Skeletal muscle tissue (tissue), 4 donors: Measurements from ENCODE around the gene IBSP. TPM values are rescaled to one million over a fixed set of nuclear protein-coding genes. Genes with fewer than 3 reads are reported as not detected.

Source experiments
- H3K27ac ChIP-seq: one replicate; pipeline ENCODE4 v1.7.0; 2013; ENCODE audit warnings: mild to moderate bottlenecking, low read depth, low read length, inconsistent platforms
- H3K27me3 ChIP-seq, 3 donors: one replicate each; pipeline ENCODE4 v1.7.0; 2013; ENCODE audit warnings: low read length in 3 of 3; ENCODE audit not compliant: control insufficient read depth in 3 of 3, insufficient read depth in 3 of 3
- H3K36me3 ChIP-seq, 3 donors: one replicate each; pipeline ENCODE4 v1.7.0; 2013; ENCODE audit warnings: low read length in 3 of 3; ENCODE audit not compliant: control insufficient read depth in 3 of 3, insufficient read depth in 3 of 3
- H3K4me1 ChIP-seq, 3 donors: one replicate each; pipeline ENCODE4 v1.7.0; 2013; ENCODE audit warnings: low read length in 3 of 3, mild to moderate bottlenecking in 3 of 3; ENCODE audit not compliant: control insufficient read depth in 3 of 3, insufficient read depth in 3 of 3
- H3K4me3 ChIP-seq, 3 donors: one replicate each; pipeline ENCODE4 v1.7.0; 2013; ENCODE audit warnings: low read length in 3 of 3
- H3K9ac ChIP-seq, 3 donors: one replicate each; pipeline ENCODE4 v1.7.0; 2013; ENCODE audit warnings: low read length in 3 of 3, mild to moderate bottlenecking in 3 of 3, moderate library complexity in 2 of 3, low read depth in 1 of 3
- H3K9me3 ChIP-seq, 3 donors: one replicate each; pipeline ENCODE4 v1.7.0; 2013; ENCODE audit warnings: low read length in 3 of 3; ENCODE audit not compliant: control insufficient read depth in 3 of 3
- total RNA-seq: library from RNA; depleted of rRNA; stranded (reverse); fragments of >200 nt; gene quantifications from one replicate; pipeline ENCODE4 v1.2.3, GENCODE V29; 2014
- donor health status: Osteomylitis.

IBSP gene
- total RNA-seq, 1 donor from 2014 or later: not detected

- H3K27ac ChIP-seq: no peak overlapping the region
- H3K36me3 ChIP-seq: no peaks in the 10 kb centered on the region
- H3K9ac ChIP-seq: no peak overlapping the region
- peaks cover 0 to 4% (median 0%) of the 10 kb centered on the region in 3 donors for H3K4me1 ChIP-seq
- no peaks in the 10 kb centered on the region for H3K27me3 ChIP-seq
- no peak overlapping the region for H3K4me3 ChIP-seq
- H3K9me3 ChIP-seq: no peaks in the 10 kb centered on the region
Measured at GRCh38 chr4:87849612-87850011, 50.3 kb downstream of the IBSP start.

GRCh38 chr4:87851332-87851731, 52.0 kb downstream of the IBSP start:
- Histone ChIP-seq H3K36me3 (no peaks in the 10 kb centered on the region), H3K9ac (no peak overlapping the region), H3K27ac (no peak overlapping the region), H3K4me3 (no peak overlapping the region), H3K27me3 (no peaks in the 10 kb centered on the region), H3K4me1 (peaks cover 0 to 7% (median 0%) of the 10 kb centered on the region in 3 donors), H3K9me3 (no peaks in the 10 kb centered on the region)

GRCh38 chr4:87851953-87852352, 52.6 kb downstream of the IBSP start:
- no peaks in the 10 kb centered on the region for H3K36me3 ChIP-seq
- peaks cover 0 to 7% (median 0%) of the 10 kb centered on the region in 3 donors for H3K4me1 ChIP-seq
- no peak overlapping the region for H3K4me3 ChIP-seq
- H3K9me3 ChIP-seq: no peaks in the 10 kb centered on the region
- H3K27me3 ChIP-seq: no peaks in the 10 kb centered on the region
- H3K27ac ChIP-seq: no peak overlapping the region
- H3K9ac ChIP-seq: no peak overlapping the region

GRCh38 chr4:87853108-87853507, 53.8 kb downstream of the IBSP start:
- Histone ChIP-seq H3K4me1 (peaks cover 0 to 7% (median 0%) of the 10 kb centered on the region in 3 donors), H3K27ac (no peak overlapping the region), H3K27me3 (no peaks in the 10 kb centered on the region)

GRCh38 chr4:87853891-87854290, 54.5 kb downstream of the IBSP start:
- H3K27ac ChIP-seq: no peak overlapping the region
- H3K4me3 ChIP-seq: no peak overlapping the region
- H3K9me3 ChIP-seq: no peaks in the 10 kb centered on the region
- no peaks in the 10 kb centered on the region for H3K27me3 ChIP-seq
- H3K36me3 ChIP-seq: no peaks in the 10 kb centered on the region
- H3K4me1 ChIP-seq: peaks cover 0 to 4% (median 0%) of the 10 kb centered on the region in 3 donors
- H3K9ac ChIP-seq: no peak overlapping the region

More at GRCh38 chr4:87853108-87853507, 53.8 kb downstream of the IBSP start:
- Histone ChIP-seq H3K4me3 (no peak overlapping the region), H3K9ac (no peak overlapping the region), H3K9me3 (no peaks in the 10 kb centered on the region), H3K36me3 (no peaks in the 10 kb centered on the region)

- H3K9me3 ChIP-seq: no peaks in the 10 kb centered on the region
- no peak overlapping the region for H3K27ac ChIP-seq
- no peak overlapping the region for H3K9ac ChIP-seq
- H3K27me3 ChIP-seq: no peaks in the 10 kb centered on the region
- H3K4me3 ChIP-seq: no peak overlapping the region
- peaks cover 0 to 3% (median 0%) of the 10 kb centered on the region in 3 donors for H3K4me1 ChIP-seq
- H3K36me3 ChIP-seq: no peaks in the 10 kb centered on the region
Measured at GRCh38 chr4:87855559-87855958, 56.2 kb downstream of the IBSP start.

- Histone ChIP-seq H3K4me1 (peaks cover 0 to 3% (median 0%) of the 10 kb centered on the region in 3 donors), H3K27me3 (no peaks in the 10 kb centered on the region), H3K36me3 (no peaks in the 10 kb centered on the region)
Measured at GRCh38 chr4:87856816-87857215, 57.5 kb downstream of the IBSP start.

GRCh38 chr4:87857789-87858188, 58.4 kb downstream of the IBSP start:
- H3K36me3 ChIP-seq: no peaks in the 10 kb centered on the region
- H3K27ac ChIP-seq: no peak overlapping the region
- no peaks in the 10 kb centered on the region for H3K9me3 ChIP-seq
- peaks cover 0 to 3% (median 0%) of the 10 kb centered on the region in 3 donors for H3K4me1 ChIP-seq
- H3K9ac ChIP-seq: no peak overlapping the region
- H3K4me3 ChIP-seq: no peak overlapping the region
- no peaks in the 10 kb centered on the region for H3K27me3 ChIP-seq

More at GRCh38 chr4:87856816-87857215, 57.5 kb downstream of the IBSP start:
- Histone ChIP-seq H3K27ac (no peak overlapping the region), H3K9ac (no peak overlapping the region), H3K9me3 (no peaks in the 10 kb centered on the region), H3K4me3 (no peak overlapping the region)

Other genes with a start within 250 kb of the IBSP start
- not detected for gene DSPP, start 191.0 kb upstream of the IBSP start, total RNA-seq
- not detected for gene DMP1, start 149.3 kb upstream of the IBSP start, total RNA-seq
- not detected for gene MEPE, start 33.4 kb downstream of the IBSP start, total RNA-seq
- gene SPP1, start 176.2 kb downstream of the IBSP start, total RNA-seq: 156 TPM
- gene PKD2, start 208.1 kb downstream of the IBSP start, total RNA-seq: 36.0 TPM